ENCODE measurements around the gene TNFAIP8L2.

Gene TNFAIP8L2

DNA sequence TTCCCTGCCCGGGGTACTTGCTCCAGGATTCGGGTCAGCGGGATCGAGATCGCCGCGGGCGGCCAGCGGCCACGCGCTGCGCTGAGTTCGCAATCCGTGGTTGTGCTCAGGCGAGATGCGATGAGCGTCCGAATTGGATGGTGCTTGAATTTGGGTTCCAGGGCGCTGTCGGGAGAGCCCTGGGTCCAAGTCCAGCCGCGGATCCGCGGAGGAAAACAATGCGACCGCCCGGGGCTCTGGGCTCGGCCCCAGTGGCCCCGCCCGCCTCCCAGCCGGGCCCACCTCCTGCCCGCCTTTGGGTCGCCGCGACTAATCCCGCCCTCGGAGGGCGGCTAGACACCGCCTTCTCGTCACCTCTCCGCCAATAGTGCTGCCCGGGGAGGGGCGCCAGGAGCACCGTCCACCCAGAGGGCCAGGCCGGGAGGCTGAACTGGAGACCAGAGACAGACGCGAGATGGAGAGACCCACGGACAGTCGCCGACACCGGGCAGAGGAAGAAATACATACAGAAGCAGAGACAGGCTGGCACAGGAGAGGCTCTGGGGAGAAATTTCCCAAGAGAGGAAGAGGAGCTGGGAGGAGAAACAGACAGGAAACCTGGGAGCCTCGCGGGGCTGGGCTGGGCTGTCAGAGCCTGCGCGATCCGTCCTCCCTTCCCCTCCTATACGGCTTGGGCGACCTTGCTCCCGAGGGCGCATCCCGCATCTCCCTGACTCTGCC, 9.9 kb upstream of the TNFAIP8L2 start, which contains the start of gene SEMA6C:
TSS of gene SEMA6C (minus strand) at position 220 of the 720 bp plus-strand sequence. CDS start 4,010 bp downstream, outside the sequence.
- no peaks in the 10 kb centered on the region for H3K36me3 ChIP-seq (ENCODE audit: insufficient read depth, low read length)
- H3K79me2 ChIP-seq (ENCODE audit: control insufficient read depth, insufficient read depth, low read length, unreplicated experiment) = no peaks in the 10 kb centered on the region
- H3K27me3 ChIP-seq (ENCODE audit: insufficient read depth, low read length) = peaks cover 14% of the 10 kb centered on the region
- H3K4me1 ChIP-seq (ENCODE audit: control insufficient read depth, insufficient read depth, low read length, unreplicated experiment) = peaks cover 8% of the 10 kb centered on the region
- H3K27ac ChIP-seq (ENCODE audit: low read depth, low read length) = no peak within 1 kb of the TSS
- peak within 1 kb of the TSS; percentile 82 for H3K4me3 ChIP-seq (ENCODE audit: low read depth, low read length)
- peak within 1 kb of the TSS; percentile 65 for H2AFZ ChIP-seq (ENCODE audit: low read length, unreplicated experiment)

DNA sequence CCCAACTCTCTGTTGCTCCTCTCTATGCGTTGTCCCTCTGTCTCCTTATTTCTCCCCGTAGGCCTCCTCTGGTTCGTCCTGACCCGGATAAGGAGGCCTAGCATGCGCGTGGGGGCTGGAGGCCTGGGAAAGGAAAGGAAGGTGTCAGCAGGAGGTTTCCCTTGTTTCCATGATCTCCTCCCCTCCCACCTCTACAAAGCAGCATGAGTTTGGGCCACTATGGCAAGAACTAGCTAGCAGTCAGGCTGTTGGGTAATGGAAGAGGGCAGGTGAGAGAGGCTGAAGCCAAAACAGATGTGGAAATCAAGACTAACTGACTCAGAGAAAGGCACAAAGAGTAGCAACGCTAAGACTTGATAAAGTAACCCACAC, 9.3 kb upstream of the TNFAIP8L2 start:
- Histone ChIP-seq H3K27me3 (ENCODE audit: insufficient read depth, low read length) (peaks cover 14% of the 10 kb centered on the region), H2AFZ (ENCODE audit: low read length, unreplicated experiment) (peak overlapping the region; percentile 65), H3K36me3 (ENCODE audit: insufficient read depth, low read length) (no peaks in the 10 kb centered on the region), H3K4me1 (ENCODE audit: control insufficient read depth, insufficient read depth, low read length, unreplicated experiment) (peaks cover 8% of the 10 kb centered on the region), H3K4me3 (ENCODE audit: low read depth, low read length) (peak overlapping the region; percentile 82), H3K79me2 (ENCODE audit: control insufficient read depth, insufficient read depth, low read length, unreplicated experiment) (no peaks in the 10 kb centered on the region), H3K27ac (ENCODE audit: low read depth, low read length) (no peak overlapping the region)

DNA sequence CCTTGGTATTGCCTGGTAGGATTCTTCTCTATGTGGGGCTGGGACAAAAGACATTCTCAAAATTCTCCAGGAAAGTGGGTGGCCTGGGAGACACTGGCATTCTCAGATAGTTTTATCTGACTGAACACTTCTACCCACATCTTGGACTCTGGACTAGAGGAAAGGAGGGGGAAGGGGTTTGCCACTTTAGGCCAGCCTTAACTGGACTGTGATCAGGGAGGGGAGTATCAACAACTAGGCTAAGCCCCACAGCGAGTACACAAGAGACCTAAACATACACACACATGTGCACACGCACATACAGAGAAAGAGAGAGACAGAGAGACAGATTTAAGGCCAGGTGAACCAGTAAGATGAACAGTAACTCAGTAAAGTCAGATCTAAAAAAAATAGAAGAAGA, 8.8 kb upstream of the TNFAIP8L2 start:
- H3K27me3 ChIP-seq (ENCODE audit: insufficient read depth, low read length) = peaks cover 14% of the 10 kb centered on the region
- no peak overlapping the region for H3K27ac ChIP-seq (ENCODE audit: low read depth, low read length)
- H3K4me1 ChIP-seq (ENCODE audit: control insufficient read depth, insufficient read depth, low read length, unreplicated experiment) = peaks cover 8% of the 10 kb centered on the region

DNA sequence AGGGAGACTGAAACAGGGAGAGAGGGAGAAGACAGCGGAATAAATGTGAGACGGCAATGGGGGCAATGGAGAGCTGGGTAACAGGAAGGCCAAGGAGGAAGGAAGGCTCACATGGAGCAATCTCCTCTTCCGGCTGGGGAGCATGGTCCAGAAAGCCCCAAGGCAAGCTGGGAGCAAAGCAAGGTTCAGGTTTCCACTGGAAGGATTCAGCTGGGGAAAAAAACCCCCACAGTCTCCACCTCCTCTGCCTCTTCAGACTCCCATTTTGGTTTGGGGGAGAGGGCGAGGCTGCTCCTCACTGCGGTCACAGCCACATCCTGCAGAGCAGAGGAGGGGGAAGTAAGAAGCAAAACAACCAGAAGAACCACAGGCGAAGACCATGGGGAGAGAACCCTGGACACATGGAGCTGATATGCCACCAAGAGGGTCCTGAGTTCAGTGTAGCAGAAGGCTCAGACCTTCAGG, 650 bp downstream of the TNFAIP8L2 start:
- Histone ChIP-seq H3K36me3 (ENCODE audit: insufficient read depth, low read length) (peaks cover 9% of the 10 kb centered on the region), H3K27ac (ENCODE audit: low read depth, low read length) (no peak overlapping the region), H3K4me1 (ENCODE audit: control insufficient read depth, insufficient read depth, low read length, unreplicated experiment) (no peaks in the 10 kb centered on the region), H3K79me2 (ENCODE audit: control insufficient read depth, insufficient read depth, low read length, unreplicated experiment) (no peaks in the 10 kb centered on the region), H3K4me3 (ENCODE audit: low read depth, low read length) (no peak overlapping the region), H3K27me3 (ENCODE audit: insufficient read depth, low read length) (no peaks in the 10 kb centered on the region), H2AFZ (ENCODE audit: low read length, unreplicated experiment) (no peak overlapping the region)

More for the DNA sequence above, 8.8 kb upstream of the TNFAIP8L2 start:
- Histone ChIP-seq H3K79me2 (ENCODE audit: control insufficient read depth, insufficient read depth, low read length, unreplicated experiment) (no peaks in the 10 kb centered on the region), H3K36me3 (ENCODE audit: insufficient read depth, low read length) (no peaks in the 10 kb centered on the region), H2AFZ (ENCODE audit: low read length, unreplicated experiment) (no peak overlapping the region), H3K4me3 (ENCODE audit: low read depth, low read length) (no peak overlapping the region)

DNA sequence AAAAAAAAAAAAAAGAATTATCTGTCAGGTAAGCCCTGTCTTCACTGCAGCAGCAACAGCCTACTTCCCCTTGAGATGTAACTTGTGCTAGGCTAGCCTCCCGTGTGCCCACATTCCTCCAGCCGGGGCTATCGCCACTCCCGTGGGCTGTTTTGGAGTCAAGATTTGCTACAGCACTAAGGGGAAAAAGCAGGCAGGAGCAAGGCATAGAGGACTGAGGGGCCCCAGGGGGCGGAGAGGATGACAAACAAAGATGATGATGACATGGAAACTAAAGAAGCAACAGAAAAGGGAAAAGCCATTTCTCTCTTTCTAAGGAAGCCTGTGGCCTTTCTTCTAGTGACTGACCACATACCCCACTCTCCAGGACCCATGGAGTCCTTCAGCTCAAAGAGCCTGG, 1.9 kb downstream of the TNFAIP8L2 start:
- no peak overlapping the region for H3K4me3 ChIP-seq (ENCODE audit: low read depth, low read length)
- H2AFZ ChIP-seq (ENCODE audit: low read length, unreplicated experiment) = no peak overlapping the region
- H3K79me2 ChIP-seq (ENCODE audit: control insufficient read depth, insufficient read depth, low read length, unreplicated experiment) = no peaks in the 10 kb centered on the region
- no peaks in the 10 kb centered on the region for H3K4me1 ChIP-seq (ENCODE audit: control insufficient read depth, insufficient read depth, low read length, unreplicated experiment)
- H3K27me3 ChIP-seq (ENCODE audit: insufficient read depth, low read length) = no peaks in the 10 kb centered on the region
- H3K27ac ChIP-seq (ENCODE audit: low read depth, low read length) = no peak overlapping the region
- H3K36me3 ChIP-seq (ENCODE audit: insufficient read depth, low read length) = peaks cover 9% of the 10 kb centered on the region

DNA sequence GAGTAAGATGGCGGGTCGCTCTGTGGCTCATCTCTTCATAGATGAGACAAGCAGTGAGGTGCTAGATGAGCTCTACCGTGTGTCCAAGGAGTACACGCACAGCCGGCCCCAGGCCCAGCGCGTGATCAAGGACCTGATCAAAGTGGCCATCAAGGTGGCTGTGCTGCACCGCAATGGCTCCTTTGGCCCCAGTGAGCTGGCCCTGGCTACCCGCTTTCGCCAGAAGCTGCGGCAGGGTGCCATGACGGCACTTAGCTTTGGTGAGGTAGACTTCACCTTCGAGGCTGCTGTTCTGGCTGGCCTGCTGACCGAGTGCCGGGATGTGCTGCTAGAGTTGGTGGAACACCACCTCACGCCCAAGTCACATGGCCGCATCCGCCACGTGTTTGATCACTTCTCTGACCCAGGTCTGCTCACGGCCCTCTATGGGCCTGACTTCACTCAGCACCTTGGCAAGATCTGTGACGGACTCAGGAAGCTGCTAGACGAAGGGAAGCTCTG, 2.4 kb downstream of the TNFAIP8L2 start:
- no peaks in the 10 kb centered on the region for H3K27me3 ChIP-seq (ENCODE audit: insufficient read depth, low read length)
- no peaks in the 10 kb centered on the region for H3K79me2 ChIP-seq (ENCODE audit: control insufficient read depth, insufficient read depth, low read length, unreplicated experiment)
- no peak overlapping the region for H2AFZ ChIP-seq (ENCODE audit: low read length, unreplicated experiment)
- peaks cover 9% of the 10 kb centered on the region for H3K36me3 ChIP-seq (ENCODE audit: insufficient read depth, low read length)
- H3K4me3 ChIP-seq (ENCODE audit: low read depth, low read length) = no peak overlapping the region
- H3K4me1 ChIP-seq (ENCODE audit: control insufficient read depth, insufficient read depth, low read length, unreplicated experiment) = no peaks in the 10 kb centered on the region
- H3K27ac ChIP-seq (ENCODE audit: low read depth, low read length) = no peak overlapping the region

DNA sequence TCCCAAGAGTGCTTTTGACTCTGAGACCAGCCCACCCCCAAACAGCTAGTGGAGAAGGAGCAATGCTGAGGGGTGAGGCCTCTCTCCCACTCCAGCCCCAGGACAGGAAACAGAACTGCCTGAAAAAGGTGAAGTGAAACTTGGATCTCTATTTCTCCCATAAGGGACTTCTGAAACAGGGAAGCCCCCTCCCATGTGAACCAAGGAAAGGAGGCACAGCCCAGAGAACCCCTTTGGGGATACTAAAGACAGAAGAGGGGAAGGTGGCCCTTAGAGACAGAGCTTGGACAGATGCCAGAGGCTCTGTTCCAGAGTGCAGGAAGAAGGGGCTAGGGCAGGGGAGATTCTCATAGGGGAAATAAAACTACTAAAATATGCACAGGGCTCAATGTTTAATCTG, 2.9 kb downstream of the TNFAIP8L2 start:
- Histone ChIP-seq H3K4me1 (ENCODE audit: control insufficient read depth, insufficient read depth, low read length, unreplicated experiment) (peaks cover 5% of the 10 kb centered on the region), H3K27me3 (ENCODE audit: insufficient read depth, low read length) (no peaks in the 10 kb centered on the region), H3K36me3 (ENCODE audit: insufficient read depth, low read length) (peaks cover 9% of the 10 kb centered on the region), H3K27ac (ENCODE audit: low read depth, low read length) (no peak overlapping the region), H2AFZ (ENCODE audit: low read length, unreplicated experiment) (no peak overlapping the region), H3K79me2 (ENCODE audit: control insufficient read depth, insufficient read depth, low read length, unreplicated experiment) (peaks cover 5% of the 10 kb centered on the region), H3K4me3 (ENCODE audit: low read depth, low read length) (no peak overlapping the region)

DNA sequence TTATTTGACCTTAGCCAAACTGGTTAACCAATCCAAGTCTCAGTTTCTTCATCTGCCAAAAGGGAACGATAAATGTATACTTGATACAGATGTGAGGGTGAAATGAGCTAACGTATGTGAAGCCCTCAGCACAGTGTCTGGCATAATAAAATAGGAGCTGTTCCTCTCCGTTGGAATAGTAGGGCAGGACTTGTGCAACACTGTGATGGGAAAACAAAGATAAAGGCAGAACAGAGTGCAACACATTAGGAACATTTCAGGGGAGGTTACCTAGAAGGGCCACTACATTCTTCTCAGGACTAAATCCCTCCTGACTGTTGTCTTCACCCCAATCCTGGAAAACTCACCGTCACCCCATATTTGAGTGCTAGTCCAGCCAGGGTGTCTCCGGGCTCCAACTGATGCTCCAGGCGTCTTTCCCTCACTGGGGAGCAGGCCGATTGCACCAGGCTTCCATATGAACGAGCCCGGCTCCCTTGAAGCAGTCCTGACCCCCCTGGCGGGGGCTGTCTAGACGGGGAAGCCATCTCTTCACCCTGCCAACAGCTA, 8.4 kb downstream of the TNFAIP8L2 start:
- peak overlapping the region; percentile 53 for H2AFZ ChIP-seq (ENCODE audit: low read length, unreplicated experiment)
- peaks cover 24% of the 10 kb centered on the region for H3K79me2 ChIP-seq (ENCODE audit: control insufficient read depth, insufficient read depth, low read length, unreplicated experiment)
- no peaks in the 10 kb centered on the region for H3K27me3 ChIP-seq (ENCODE audit: insufficient read depth, low read length)
- H3K4me1 ChIP-seq (ENCODE audit: control insufficient read depth, insufficient read depth, low read length, unreplicated experiment) = peaks cover 17% of the 10 kb centered on the region
- peak overlapping the region; percentile 87 for H3K4me3 ChIP-seq (ENCODE audit: low read depth, low read length)
- no peak overlapping the region for H3K27ac ChIP-seq (ENCODE audit: low read depth, low read length)
- peaks cover 6% of the 10 kb centered on the region; the same call in 1 of the 2 replicates for H3K36me3 ChIP-seq (ENCODE audit: insufficient read depth, low read length)

DNA sequence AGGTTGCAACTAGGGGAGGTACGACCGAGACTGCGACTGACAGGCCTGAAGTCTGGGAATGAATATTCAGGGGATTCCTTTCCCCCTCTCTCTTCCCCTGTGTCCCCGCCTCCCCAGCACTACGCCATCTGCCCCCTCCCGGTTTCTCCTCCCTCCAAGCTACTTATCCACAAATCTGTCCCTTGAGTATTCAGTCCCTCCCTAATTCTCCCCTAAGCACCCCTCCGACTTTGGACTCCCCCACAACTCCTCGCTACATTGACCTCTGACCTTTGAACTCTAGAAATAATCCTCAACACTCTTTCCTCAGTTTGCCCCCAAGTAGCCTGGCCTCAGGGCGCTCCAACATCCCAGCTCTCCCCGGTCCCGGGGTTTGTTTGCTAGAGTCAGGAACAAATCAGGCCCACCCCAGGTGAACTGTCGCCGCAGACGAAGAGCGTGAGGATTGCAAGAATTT, 8.9 kb downstream of the TNFAIP8L2 start:
- H3K27me3 ChIP-seq (ENCODE audit: insufficient read depth, low read length) = no peaks in the 10 kb centered on the region
- peaks cover 24% of the 10 kb centered on the region for H3K79me2 ChIP-seq (ENCODE audit: control insufficient read depth, insufficient read depth, low read length, unreplicated experiment)
- peaks cover 6% of the 10 kb centered on the region; the same call in 1 of the 2 replicates for H3K36me3 ChIP-seq (ENCODE audit: insufficient read depth, low read length)
- H2AFZ ChIP-seq (ENCODE audit: low read length, unreplicated experiment) = peak overlapping the region; percentile 53
- peak overlapping the region; percentile 87 for H3K4me3 ChIP-seq (ENCODE audit: low read depth, low read length)
- peaks cover 17% of the 10 kb centered on the region for H3K4me1 ChIP-seq (ENCODE audit: control insufficient read depth, insufficient read depth, low read length, unreplicated experiment)
- peak overlapping the region; percentile 51 for H3K27ac ChIP-seq (ENCODE audit: low read depth, low read length)

DNA sequence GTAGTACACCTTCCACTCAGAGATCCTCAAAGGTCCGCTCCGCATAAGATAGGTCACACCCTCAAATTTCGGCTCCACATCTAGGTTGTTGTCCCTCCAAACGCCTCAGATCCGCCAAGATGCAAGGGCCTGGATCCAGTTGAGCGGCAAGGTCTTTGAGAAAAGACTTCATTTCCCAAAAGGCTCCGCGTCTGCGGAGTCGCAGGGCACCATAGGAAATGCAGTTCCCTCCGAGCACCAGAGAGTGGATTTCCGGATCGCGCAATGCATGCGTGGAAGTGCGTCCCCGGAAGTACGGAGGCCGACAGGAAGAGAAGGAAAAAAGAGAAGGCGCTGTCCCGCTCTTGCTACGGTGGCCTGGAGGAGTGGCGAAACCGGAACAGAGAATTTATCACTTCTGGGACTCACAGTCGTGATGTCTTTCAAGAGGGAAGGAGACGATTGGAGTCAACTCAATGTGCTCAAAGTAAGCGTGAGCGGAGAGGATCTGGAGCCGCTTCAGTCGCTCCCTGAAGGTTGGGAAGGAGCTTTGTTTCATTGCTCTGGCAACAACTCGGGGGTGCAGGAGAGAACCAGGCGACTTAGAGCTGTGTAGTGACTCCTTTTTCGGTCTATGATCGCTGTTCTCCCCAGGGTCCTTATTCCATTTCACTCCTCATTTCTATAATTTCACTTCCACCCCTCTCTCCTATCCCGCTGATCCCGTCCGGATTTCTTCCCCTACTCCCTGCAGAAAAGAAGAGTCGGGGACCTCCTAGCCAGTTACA, 9.5 kb downstream of the TNFAIP8L2 start, which contains the start of the genes LYSMD1 and SCNM1:
TSS of gene LYSMD1 (minus strand) at position 165 of the 767 bp plus-strand sequence. CDS start 644 bp downstream, outside the sequence.
TSS of gene SCNM1 (plus strand) at position 407 of the 767 bp plus-strand sequence. CDS start at position 416, 9 bp downstream.
- Histone ChIP-seq H3K27me3 (ENCODE audit: insufficient read depth, low read length) (no peaks in the 10 kb centered on the region), H3K4me3 (ENCODE audit: low read depth, low read length) (peak within 1 kb of the TSS; percentile 87), H3K4me1 (ENCODE audit: control insufficient read depth, insufficient read depth, low read length, unreplicated experiment) (peaks cover 17% of the 10 kb centered on the region), H3K36me3 (ENCODE audit: insufficient read depth, low read length) (peaks cover 3% of the 10 kb centered on the region; the same call in 1 of the 2 replicates), H3K27ac (ENCODE audit: low read depth, low read length) (peak within 1 kb of the TSS; percentile 61), H3K79me2 (ENCODE audit: control insufficient read depth, insufficient read depth, low read length, unreplicated experiment) (peaks cover 24% of the 10 kb centered on the region), H2AFZ (ENCODE audit: low read length, unreplicated experiment) (peak within 1 kb of the TSS; percentile 76)
